Measurements from ENCODE around the gene PTGFR. TPM values are rescaled to one million over a fixed set of nuclear protein-coding genes. Genes with fewer than 3 reads are reported as not detected.

Gene PTGFR
- total and polyA plus RNA-seq, 2 experiments from 2014 or later, result 1.1 to 5.3 TPM

- TF ChIP-seq EZH2 (IDR thresholded peaks at IDR 0.05; ENCODE audit: borderline replicate concordance) (no peak), CTCF (IDR thresholded peaks at IDR 0.05; ENCODE audit: poor library complexity) (no peak), EZH2phosphoT487 (IDR thresholded peaks at IDR 0.05; ENCODE audit: low read depth, severe bottlenecking, unreplicated experiment) (no peak)
- WGBS (ENCODE audit: low lambda C conversion rate, missing lambda C conversion rate), result 82% methylated on average over 2 of the region's 2 CpGs
- no peaks in the 10 kb centered on the region for H4K20me1 ChIP-seq (ENCODE audit: insufficient read depth, poor library complexity, severe bottlenecking)
These were observed 18.7 kb upstream of the PTGFR start for GRCh38 chr1:78471890-78472620.

GRCh38 chr1:78472851-78473496 lies 17.8 kb upstream of the PTGFR start:
- no peak overlapping the region for H3K4me2 ChIP-seq
- H3K9me2 ChIP-seq (replicated peaks; ENCODE audit: insufficient read depth), result no peaks in the 10 kb centered on the region
- no peak overlapping the region for H3K27ac ChIP-seq
- H3K9me3 ChIP-seq (ENCODE audit: low read depth), result no peaks in the 10 kb centered on the region
- no peak for TF ChIP-seq EZH2phosphoT487 (IDR thresholded peaks at IDR 0.05; ENCODE audit: low read depth, severe bottlenecking, unreplicated experiment)
- no peak for TF ChIP-seq CTCF (IDR thresholded peaks at IDR 0.05; ENCODE audit: poor library complexity)
- TF ChIP-seq EZH2 (IDR thresholded peaks at IDR 0.05; ENCODE audit: borderline replicate concordance), result no peak
- H2AFZ ChIP-seq, result no peak overlapping the region
- H4K20me1 ChIP-seq (ENCODE audit: insufficient read depth, poor library complexity, severe bottlenecking), result no peaks in the 10 kb centered on the region
- WGBS (ENCODE audit: low lambda C conversion rate, missing lambda C conversion rate), result 94% methylated on average over 2 of the region's 2 CpGs
- no peak overlapping the region for H3K4me3 ChIP-seq
- no peak for DNase-seq (ENCODE audit: low spot score)
- H3K79me2 ChIP-seq, result no peaks in the 10 kb centered on the region
- peaks cover 5% of the 10 kb centered on the region for H3K4me1 ChIP-seq (ENCODE audit: insufficient read depth)
- no peaks in the 10 kb centered on the region for H3K36me3 ChIP-seq (replicated peaks; ENCODE audit: insufficient read depth, low read depth)
- H3K27me3 ChIP-seq, result no peaks in the 10 kb centered on the region

More at GRCh38 chr1:78471890-78472620, 18.7 kb upstream of the PTGFR start:
- Histone ChIP-seq H3K4me2 (no peak overlapping the region), H2AFZ (no peak overlapping the region), H3K9me2 (replicated peaks; ENCODE audit: insufficient read depth) (no peaks in the 10 kb centered on the region), H3K4me3 (no peak overlapping the region), H3K4me1 (ENCODE audit: insufficient read depth) (peaks cover 5% of the 10 kb centered on the region), H3K9me3 (ENCODE audit: low read depth) (no peaks in the 10 kb centered on the region), H3K27me3 (no peaks in the 10 kb centered on the region), H3K27ac (no peak overlapping the region), H3K36me3 (replicated peaks; ENCODE audit: insufficient read depth, low read depth) (no peaks in the 10 kb centered on the region), H3K79me2 (no peaks in the 10 kb centered on the region)
- no peak for DNase-seq (ENCODE audit: low spot score)

DNA sequence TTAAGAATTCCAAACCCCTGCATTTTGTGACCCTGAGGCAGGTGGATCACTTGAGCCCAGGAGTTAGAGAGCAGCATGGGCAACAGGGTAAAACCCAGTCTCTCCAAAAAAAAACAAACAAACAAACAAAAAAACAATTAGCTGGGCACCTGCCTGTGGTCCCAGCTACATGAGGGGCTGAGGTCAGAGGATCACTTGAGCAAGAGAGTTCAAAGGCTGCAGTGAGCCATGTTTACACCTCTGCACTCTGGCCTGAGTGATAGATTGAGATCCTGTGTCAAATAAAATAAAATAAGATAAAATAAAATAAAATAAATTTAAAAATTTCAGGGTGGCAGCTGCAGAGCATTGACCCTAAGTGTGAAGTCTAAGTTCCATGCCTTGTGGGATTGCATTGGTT lies 16.7 kb upstream of the PTGFR start:
- Histone ChIP-seq H3K9me3 (ENCODE audit: low read depth) (no peaks in the 10 kb centered on the region), H3K27me3 (no peaks in the 10 kb centered on the region), H4K20me1 (ENCODE audit: insufficient read depth, poor library complexity, severe bottlenecking) (no peaks in the 10 kb centered on the region), H3K4me1 (ENCODE audit: insufficient read depth) (peaks cover 5% of the 10 kb centered on the region), H3K79me2 (no peaks in the 10 kb centered on the region), H2AFZ (no peak overlapping the region), H3K36me3 (replicated peaks; ENCODE audit: insufficient read depth, low read depth) (no peaks in the 10 kb centered on the region), H3K27ac (no peak overlapping the region), H3K4me3 (no peak overlapping the region), H3K4me2 (no peak overlapping the region), H3K9me2 (replicated peaks; ENCODE audit: insufficient read depth) (no peaks in the 10 kb centered on the region)
- TF ChIP-seq CTCF (IDR thresholded peaks at IDR 0.05; ENCODE audit: poor library complexity) (no peak), EZH2phosphoT487 (IDR thresholded peaks at IDR 0.05; ENCODE audit: low read depth, severe bottlenecking, unreplicated experiment) (no peak), EZH2 (IDR thresholded peaks at IDR 0.05; ENCODE audit: borderline replicate concordance) (no peak)
- no peak for DNase-seq (ENCODE audit: low spot score)
